Vagina (tissue), 2 donors: Measurements from ENCODE around the gene UTRN.

Experiments
- CTCF ChIP-seq, 3 experiments: fragments of 450-650 bp in 2 of 3; fragments of 200-600 bp in 1 of 3; sonication (generic) in 1 of 3; IDR thresholded peaks; one replicate each; pipeline ENCODE4 v1.5.1; 2017 to 2019; ENCODE audit warnings: antibody characterized with exemption in 3 of 3, mild to moderate bottlenecking in 2 of 3, moderate library complexity in 2 of 3
- POLR2A ChIP-seq, 2 donors: fragments of 450-650 bp; IDR thresholded peaks; one replicate each; pipeline ENCODE4 v1.6.1; 2017; ENCODE audit warnings: antibody characterized with exemption in 2 of 2, mild to moderate bottlenecking in 2 of 2, moderate library complexity in 2 of 2

GRCh38 chr6:144248003-144248402 is 37.1 kb upstream of the UTRN start:
- TF ChIP-seq CTCF (IDR thresholded peaks at IDR 0.05) (no peak), POLR2A (IDR thresholded peaks at IDR 0.05) (no peak)
